HG02642 (cell line): Measurements from ENCODE around the gene PCP2.

Experiments
- ATAC-seq: cut with Tn5 transposase; IDR thresholded peaks from one replicate; pipeline ENCODE4 v1.9.1; 2021; ENCODE audit warnings: mild to moderate bottlenecking; ENCODE audit not compliant: unreplicated experiment, poor library complexity

Gene PCP2

GRCh38 chr19:7620442-7621412 is 12.8 kb downstream of the PCP2 start:
- ATAC-seq = no peak

DNA sequence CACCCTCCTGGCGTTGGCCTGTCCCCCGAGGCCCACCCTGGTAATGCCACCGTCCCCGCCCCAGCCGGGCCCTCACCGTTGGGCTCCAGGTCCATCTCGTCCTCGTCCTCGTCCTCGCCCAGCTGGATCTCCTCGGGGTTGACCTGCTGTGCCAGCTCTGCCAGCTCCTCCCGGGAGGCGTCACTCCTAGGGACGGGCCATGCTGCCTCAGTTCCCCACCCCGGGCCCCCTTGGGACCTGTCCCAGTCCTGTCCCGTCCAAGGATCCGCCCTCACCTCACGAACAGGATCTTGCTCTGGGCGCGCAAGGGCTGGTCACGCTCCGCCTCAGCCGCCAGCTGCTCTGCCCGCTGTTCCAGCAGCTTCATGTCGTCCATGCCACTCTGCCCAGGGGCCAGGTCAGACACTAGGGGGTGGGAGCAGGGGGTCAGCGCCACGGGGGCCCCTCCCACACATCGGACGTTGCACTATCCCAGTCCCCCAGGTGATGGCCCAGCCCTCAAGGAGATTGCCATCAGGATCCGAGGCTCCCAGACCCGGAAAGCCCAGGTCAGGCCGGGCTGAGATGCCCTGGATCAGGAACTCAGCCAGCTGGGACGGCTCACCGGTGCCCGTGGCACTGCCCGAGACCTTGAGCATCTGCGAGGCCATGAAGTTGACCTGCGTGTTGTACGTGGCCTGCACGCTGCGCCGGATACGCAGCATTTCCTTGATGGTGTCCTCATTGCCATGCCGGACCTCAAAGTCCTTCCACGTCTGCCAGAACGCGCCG is 13.7 kb downstream of the PCP2 start:
- no peak for ATAC-seq

- no peak for ATAC-seq
These were observed 14.6 kb downstream of the PCP2 start for GRCh38 chr19:7618771-7619510.

DNA sequence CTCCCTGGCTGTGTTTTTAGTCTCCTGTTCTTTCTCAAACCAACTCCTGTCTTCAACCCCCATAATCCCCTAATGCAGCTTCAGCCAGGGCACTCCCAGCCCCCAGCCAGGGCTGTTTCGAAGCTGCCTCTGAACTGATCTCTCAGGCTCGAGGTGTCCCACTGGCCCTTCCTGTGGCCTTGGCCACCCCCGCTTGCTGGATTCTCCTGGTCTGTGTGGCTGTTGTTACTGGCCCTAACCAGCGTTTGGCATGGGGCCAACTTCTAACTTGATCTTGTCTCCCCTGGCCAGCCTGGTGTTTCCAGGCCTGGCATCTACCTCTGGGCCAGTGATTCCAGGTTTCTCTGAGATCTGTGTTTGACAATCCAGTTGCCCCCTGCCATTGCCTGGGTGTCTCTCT is 15.2 kb downstream of the PCP2 start:
- ATAC-seq = no peak

DNA sequence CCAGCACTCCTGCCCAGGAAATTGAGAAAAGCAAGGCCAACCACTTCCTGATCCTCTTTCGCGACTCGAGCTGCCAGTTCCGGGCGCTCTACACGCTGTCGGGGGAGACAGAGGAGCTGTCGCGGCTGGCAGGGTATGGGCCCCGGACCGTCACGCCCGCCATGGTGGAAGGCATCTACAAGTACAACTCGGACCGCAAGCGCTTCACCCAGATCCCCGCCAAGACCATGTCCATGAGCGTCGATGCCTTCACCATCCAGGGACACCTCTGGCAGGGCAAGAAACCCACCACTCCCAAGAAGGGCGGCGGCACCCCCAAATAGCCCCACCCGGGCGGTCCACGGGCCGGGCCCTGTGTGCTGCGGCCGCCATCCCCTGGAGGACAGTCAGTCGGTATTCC is 15.8 kb downstream of the PCP2 start:
- no peak for ATAC-seq

DNA sequence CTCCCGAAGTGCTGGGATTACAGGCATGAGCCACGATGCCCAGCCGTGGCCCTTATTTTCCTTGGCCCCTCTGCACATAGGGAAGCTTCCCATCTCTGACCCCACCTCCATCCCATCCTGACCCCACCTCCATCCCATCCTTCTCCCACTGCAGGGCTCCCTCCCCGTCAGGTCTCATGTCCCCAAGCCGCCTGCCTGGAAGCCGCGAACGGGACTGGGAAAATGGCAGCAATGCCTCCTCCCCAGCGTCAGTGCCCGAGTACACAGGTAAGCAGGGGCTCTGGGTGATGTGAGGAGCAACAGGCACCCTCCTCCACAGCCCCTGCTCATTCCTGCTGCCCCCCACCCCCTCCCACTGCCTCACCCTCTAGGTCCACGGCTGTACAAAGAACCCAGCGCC is 16.3 kb downstream of the PCP2 start:
- no peak for ATAC-seq

- no peak for ATAC-seq
These were observed 18.4 kb downstream of the PCP2 start for GRCh38 chr19:7614859-7615741.

GRCh38 chr19:7612282-7613274 is 20.9 kb downstream of the PCP2 start:
- no peak for ATAC-seq

GRCh38 chr19:7611541-7612279 is 21.8 kb downstream of the PCP2 start:
- no peak for ATAC-seq

DNA sequence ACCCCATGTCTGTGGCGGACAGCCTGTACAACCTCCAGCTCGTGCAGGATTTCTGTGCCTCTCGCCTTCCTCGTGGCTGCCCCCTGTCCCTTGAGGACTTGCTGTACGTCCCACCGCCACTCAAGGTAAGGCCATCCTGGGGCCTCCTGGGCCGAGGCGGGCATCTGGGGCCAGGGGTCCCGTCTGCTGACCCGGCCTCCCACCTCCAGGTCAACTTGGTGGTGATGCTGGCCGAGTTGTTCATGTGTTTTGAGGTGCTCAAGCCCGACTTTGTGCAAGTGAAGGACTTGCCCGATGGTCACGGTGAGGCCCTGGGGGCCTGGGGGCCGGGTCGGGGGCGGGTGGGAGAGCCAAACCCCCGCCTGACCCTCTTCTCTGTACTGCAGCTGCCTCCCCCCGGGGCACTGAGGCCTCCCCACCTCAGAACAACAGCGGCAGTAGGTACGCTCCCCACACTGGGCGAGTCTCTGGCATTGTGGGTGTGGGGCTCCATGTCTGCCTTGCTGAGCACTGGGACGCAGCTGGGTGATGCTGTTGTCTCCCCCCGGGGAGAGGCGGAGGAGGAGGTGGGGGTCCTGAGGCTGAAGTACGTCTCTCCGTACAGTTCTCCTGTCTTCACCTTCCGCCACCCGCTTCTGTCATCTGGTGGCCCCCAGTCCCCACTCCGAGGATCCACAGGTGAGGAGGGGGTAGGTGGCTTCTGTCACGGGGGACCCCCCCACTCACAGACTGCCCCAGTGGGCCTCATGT is 22.9 kb downstream of the PCP2 start:
- no peak for ATAC-seq

DNA sequence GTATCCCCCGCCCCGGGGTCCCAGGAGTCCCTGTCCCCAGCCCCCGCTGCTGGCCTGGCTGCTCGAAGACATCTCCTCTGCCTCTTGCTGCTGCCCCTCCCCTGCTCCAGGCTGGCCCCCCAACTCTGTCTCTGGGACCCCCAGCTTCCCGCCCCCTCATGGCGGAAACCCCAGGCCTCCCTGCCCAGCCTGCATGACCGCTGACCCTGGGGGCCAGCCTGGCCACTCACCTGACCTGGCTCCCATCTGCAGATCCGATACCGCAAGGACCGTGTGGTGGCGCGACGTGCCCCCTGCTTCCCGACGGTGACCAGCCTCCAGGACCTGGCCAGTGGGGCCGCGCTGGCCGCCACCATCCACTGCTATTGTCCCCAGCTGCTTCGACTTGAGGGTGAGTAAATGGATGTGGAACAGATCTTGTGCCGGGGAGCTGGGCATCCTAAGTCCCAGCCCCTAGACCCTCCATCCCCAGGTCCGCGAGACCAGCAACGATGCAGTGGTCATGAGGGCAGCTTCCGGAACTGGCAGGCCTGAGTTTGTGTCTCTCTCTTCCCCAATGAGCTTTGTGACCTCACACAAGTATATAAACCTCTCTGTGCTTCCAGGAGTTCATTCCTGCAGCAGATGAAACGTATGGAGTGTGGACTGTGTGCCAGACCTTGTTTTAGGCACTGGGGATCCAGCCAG is 25.5 kb downstream of the PCP2 start:
- no peak for ATAC-seq

- ATAC-seq = no peak
These were observed 26.2 kb downstream of the PCP2 start for GRCh38 chr19:7607212-7607873.

DNA sequence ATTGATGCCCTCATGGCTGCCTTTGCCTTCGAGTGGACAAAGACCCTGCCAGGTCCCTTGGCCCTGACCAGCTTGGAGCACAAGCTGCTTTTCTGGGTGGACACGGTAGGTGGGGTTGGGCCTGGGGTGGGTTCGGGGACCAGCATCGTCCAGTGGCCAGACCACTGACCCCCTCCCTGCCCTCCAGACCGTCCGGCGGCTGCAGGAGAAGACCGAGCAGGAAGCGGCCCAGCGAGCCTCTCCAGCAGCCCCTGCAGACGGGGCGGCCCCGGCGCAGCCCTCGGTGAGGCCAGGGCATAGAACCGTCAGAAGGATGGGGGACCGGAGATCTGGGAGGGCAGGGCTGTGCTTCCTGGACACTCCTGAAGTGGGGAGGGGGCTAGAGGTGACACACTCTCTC is 27.2 kb downstream of the PCP2 start:
- ATAC-seq = no peak

- ATAC-seq = no peak
These were observed 27.9 kb downstream of the PCP2 start for GRCh38 chr19:7605490-7606222.

DNA sequence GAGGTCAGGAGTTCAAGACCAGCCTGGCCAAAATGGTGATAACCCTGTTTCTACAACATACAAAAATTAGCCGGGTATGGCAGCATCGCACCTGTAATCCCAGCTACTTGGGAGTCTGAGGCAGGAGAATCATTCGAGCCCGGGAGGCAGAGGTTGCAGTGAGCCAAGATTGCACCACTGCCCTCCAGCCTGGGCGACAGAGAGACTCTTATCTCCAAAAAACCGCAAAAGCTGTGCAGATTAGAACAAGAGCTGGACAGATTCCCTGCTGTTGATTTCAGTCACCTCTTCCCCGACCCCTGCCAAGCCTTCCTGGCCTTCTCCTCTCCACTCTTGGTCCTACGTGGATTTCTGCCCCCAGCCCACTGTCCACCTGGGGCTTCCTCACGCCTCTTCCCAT is 29.6 kb downstream of the PCP2 start:
- ATAC-seq = no peak
